DND-41 (cell line): ENCODE measurements around the gene RBMS1.

ENCODE experiments used
- ATAC-seq: fragments of 200-7000 bp; cut with Tn5 transposase; 3 replicates; pipeline ENCODE4 v1.9.1; 2021; ENCODE audit warnings: low read depth; ENCODE audit not compliant: insufficient read depth
- DNase-seq: peaks from one replicate; pipeline ENCODE4 v3.0.0-alpha.2; 2020
- H2AFZ ChIP-seq: 2 replicates; pipeline ENCODE4 v1.6.0; 2012; ENCODE audit warnings: low read depth, low read length
- H3K27ac ChIP-seq: 2 replicates; pipeline ENCODE4 v1.5.1; 2012; ENCODE audit warnings: low read length, inconsistent platforms
- H3K27me3 ChIP-seq: fragments of 200-600 bp; sonication (generic); 2 replicates; pipeline ENCODE4 v1.6.0; 2012; ENCODE audit warnings: low read length, mild to moderate bottlenecking, inconsistent platforms; ENCODE audit not compliant: insufficient read depth, poor library complexity
- H3K36me3 ChIP-seq: 2 replicates; pipeline ENCODE4 v1.5.1; 2012; ENCODE audit warnings: low read length, inconsistent platforms; ENCODE audit not compliant: insufficient read depth
- H3K4me1 ChIP-seq: 2 replicates; pipeline ENCODE4 v1.5.1; 2012; ENCODE audit warnings: mild to moderate bottlenecking, low read length; ENCODE audit not compliant: insufficient read depth
- H3K4me2 ChIP-seq: 2 replicates; pipeline ENCODE4 v1.6.0; 2012; ENCODE audit warnings: mild to moderate bottlenecking, moderate library complexity, low read length, inconsistent platforms; ENCODE audit not compliant: insufficient read depth
- H3K4me3 ChIP-seq, 2 experiments: fragments of 200-600 bp in 1 of 2; shearing (Covaris generic) in 1 of 2; 2 replicates each; pipeline ENCODE4 v1.5.1; 2012 to 2016; ENCODE audit warnings: inconsistent platforms in 2 of 2, low read length in 2 of 2, mild to moderate bottlenecking in 2 of 2, low read depth in 1 of 2, moderate library complexity in 1 of 2
- H3K79me2 ChIP-seq: 2 replicates; pipeline ENCODE4 v1.6.0; 2012; ENCODE audit warnings: low read length, inconsistent platforms; ENCODE audit not compliant: insufficient read depth
- H3K9ac ChIP-seq: 2 replicates; pipeline ENCODE4 v1.6.0; 2012; ENCODE audit warnings: low read depth, mild to moderate bottlenecking, inconsistent platforms, low read length, moderate library complexity
- H3K9me3 ChIP-seq: 2 replicates; pipeline ENCODE4 v1.5.1; 2012; ENCODE audit warnings: low read length, moderate library complexity, mild to moderate bottlenecking, inconsistent platforms; ENCODE audit not compliant: insufficient read depth, severe bottlenecking
- H4K20me1 ChIP-seq: 2 replicates; pipeline ENCODE4 v1.6.0; 2012; ENCODE audit warnings: low read length; ENCODE audit not compliant: insufficient read depth
- CTCF ChIP-seq: IDR thresholded peaks from 2 replicates; pipeline ENCODE4 v1.5.1; 2012; ENCODE audit warnings: borderline replicate concordance, low read length, moderate library complexity, mild to moderate bottlenecking; ENCODE audit not compliant: poor library complexity, severe bottlenecking; ENCODE audit errors: extremely low read depth
- EZH2 ChIP-seq: IDR thresholded peaks from 3 replicates; pipeline ENCODE4 v1.6.1; 2012; ENCODE audit warnings: borderline replicate concordance, low read depth, mild to moderate bottlenecking, moderate library complexity, low read length, inconsistent platforms; ENCODE audit not compliant: severe bottlenecking

The RBMS1 gene

GRCh38 chr2:160458718-160459453 lies 34.7 kb downstream of the RBMS1 start:
- ATAC-seq, result no peak; the same call in 2 of the 3 replicates
- DNase-seq, result no peak
- no peak overlapping the region for H3K9ac ChIP-seq
- TF ChIP-seq EZH2 (no peak), CTCF (no peak)
- no peak overlapping the region for H3K27ac ChIP-seq
- no peaks in the 10 kb centered on the region for H3K79me2 ChIP-seq
- H3K36me3 ChIP-seq, result no peaks in the 10 kb centered on the region
- no peak overlapping the region for H3K4me3 ChIP-seq
- peaks cover 9% of the 10 kb centered on the region for H3K4me1 ChIP-seq
- no peak overlapping the region for H3K4me2 ChIP-seq
- no peak overlapping the region for H2AFZ ChIP-seq
- H4K20me1 ChIP-seq, result no peaks in the 10 kb centered on the region
- H3K27me3 ChIP-seq, result no peaks in the 10 kb centered on the region
- H3K9me3 ChIP-seq, result no peaks in the 10 kb centered on the region

- no peak overlapping the region for H3K4me3 ChIP-seq
- no peak for ATAC-seq
- TF ChIP-seq CTCF, result no peak
- no peak for TF ChIP-seq EZH2
Measured at GRCh38 chr2:160457588-160457987, 36.0 kb downstream of the RBMS1 start.

GRCh38 chr2:160454070-160454797 lies 39.4 kb downstream of the RBMS1 start:
- DNase-seq (no peak), ATAC-seq (peak; percentile 33; the same call in 1 of the 3 replicates)
- Histone ChIP-seq H3K27me3 (no peaks in the 10 kb centered on the region), H3K27ac (0 out of 2 replicates have a peak overlapping the region, but pooled peaks have one; percentile 25), H2AFZ (peak overlapping the region; percentile 45; the same call in 1 of the 2 replicates), H3K4me1 (peaks cover 9% of the 10 kb centered on the region), H4K20me1 (no peaks in the 10 kb centered on the region), H3K4me2 (no peak overlapping the region), H3K9me3 (no peaks in the 10 kb centered on the region), H3K4me3 (no peak overlapping the region), H3K9ac (no peak overlapping the region), H3K79me2 (no peaks in the 10 kb centered on the region), H3K36me3 (no peaks in the 10 kb centered on the region)
- TF ChIP-seq CTCF (no peak), EZH2 (no peak)

More at GRCh38 chr2:160457588-160457987, 36.0 kb downstream of the RBMS1 start:
- Histone ChIP-seq H3K4me2 (no peak overlapping the region), H3K79me2 (no peaks in the 10 kb centered on the region), H3K27me3 (no peaks in the 10 kb centered on the region), H3K27ac (no peak overlapping the region), H2AFZ (no peak overlapping the region), H3K4me1 (peaks cover 9% of the 10 kb centered on the region), H4K20me1 (no peaks in the 10 kb centered on the region), H3K9me3 (no peaks in the 10 kb centered on the region), H3K36me3 (no peaks in the 10 kb centered on the region), H3K9ac (no peak overlapping the region)
- DNase-seq, result no peak
